Fibroblast of the aortic adventitia (primary cell): ENCODE data around the gene SETD3. TPM values are rescaled to one million over a fixed set of nuclear protein-coding genes. Genes with fewer than 3 reads are reported as not detected.

Experiments used
- DNase-seq: peaks from one replicate; pipeline ENCODE4 v3.0.0-alpha.2; 2010; ENCODE audit warnings: low read depth
- H3K4me3 ChIP-seq: 2 replicates; pipeline ENCODE4 v1.5.1; 2011; ENCODE audit warnings: low read depth, mild to moderate bottlenecking, control low read depth, low read length, moderate library complexity
- CTCF ChIP-seq: IDR thresholded peaks from 2 replicates; pipeline ENCODE4 v1.5.1; 2011; ENCODE audit warnings: mild to moderate bottlenecking, low read length, control low read depth, inconsistent platforms; ENCODE audit not compliant: insufficient read depth
- total RNA-seq: library from RNA; depleted of rRNA; stranded (reverse); fragments of >200 nt; gene quantifications from 2 replicates; pipeline ENCODE4 v1.2.3, GENCODE V29; 2012; ENCODE audit warnings: low replicate concordance

The SETD3 gene
- total RNA-seq, 1 donor = 47.6 TPM

- TF ChIP-seq CTCF = no peak
- H3K4me3 ChIP-seq = no peak overlapping the region
- DNase-seq = no peak
Measured at GRCh38 chr14:99391671-99392070, 89.0 kb downstream of the SETD3 start.

- H3K4me3 ChIP-seq = no peak overlapping the region
- TF ChIP-seq CTCF = peak; percentile 76
- peak; percentile 8 for DNase-seq
Measured at GRCh38 chr14:99389174-99389826, 91.4 kb downstream of the SETD3 start.

GRCh38 chr14:99388286-99388685 lies 92.4 kb downstream of the SETD3 start:
- DNase-seq = no peak
- no peak for TF ChIP-seq CTCF
- no peak overlapping the region for H3K4me3 ChIP-seq

GRCh38 chr14:99387880-99388279 lies 92.8 kb downstream of the SETD3 start:
- DNase-seq = no peak
- no peak for TF ChIP-seq CTCF

GRCh38 chr14:99384450-99385417 lies 95.9 kb downstream of the SETD3 start:
- no peak overlapping the region for H3K4me3 ChIP-seq
- no peak for TF ChIP-seq CTCF
- no peak for DNase-seq

More at GRCh38 chr14:99387880-99388279, 92.8 kb downstream of the SETD3 start:
- H3K4me3 ChIP-seq = no peak overlapping the region

GRCh38 chr14:99383472-99384449 lies 96.9 kb downstream of the SETD3 start:
- DNase-seq = no peak
- no peak overlapping the region for H3K4me3 ChIP-seq
- TF ChIP-seq CTCF = no peak
